Measurements from ENCODE around the gene MORN5.

The MORN5 gene

DNA sequence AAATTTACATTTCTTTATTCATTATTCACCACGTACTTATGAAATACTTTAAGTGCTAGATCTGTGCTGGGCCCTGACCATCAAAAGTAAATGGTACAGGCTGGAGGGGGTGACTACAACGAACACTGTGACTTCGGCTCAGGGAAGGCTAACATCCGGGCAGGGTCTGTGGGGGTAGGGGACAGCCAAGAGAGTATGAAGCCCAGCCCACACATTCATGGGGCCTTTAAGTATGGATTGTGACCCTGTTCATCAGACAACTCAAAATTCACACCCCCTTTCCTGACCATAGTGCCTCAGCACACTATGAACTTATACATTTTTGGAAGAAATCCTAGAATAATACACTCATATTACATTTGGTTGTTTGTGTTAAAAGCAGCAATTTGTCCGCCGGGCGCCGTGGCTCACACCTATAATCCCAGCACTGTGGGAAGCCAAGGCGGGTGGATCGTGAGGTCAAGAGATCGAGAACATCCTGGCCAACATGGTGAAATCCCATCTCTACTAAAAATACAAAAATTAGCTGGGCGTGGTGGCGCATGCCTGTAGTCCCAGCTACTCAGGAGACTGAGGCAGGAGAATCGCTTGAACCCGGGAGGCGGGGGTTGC lies 33.3 kb downstream of the MORN5 start:
- no peak for TF ChIP-seq PAX5 (IDR thresholded peaks at IDR 0.05; ENCODE audit: insufficient read depth, low read length, severe bottlenecking)
- no peak for TF ChIP-seq SPI1 (IDR thresholded peaks at IDR 0.05; ENCODE audit: low read depth, low read length)
- no peak for DNase-seq (ENCODE audit: insufficient read length, low spot score)
- FAIRE-seq: no peak

DNA sequence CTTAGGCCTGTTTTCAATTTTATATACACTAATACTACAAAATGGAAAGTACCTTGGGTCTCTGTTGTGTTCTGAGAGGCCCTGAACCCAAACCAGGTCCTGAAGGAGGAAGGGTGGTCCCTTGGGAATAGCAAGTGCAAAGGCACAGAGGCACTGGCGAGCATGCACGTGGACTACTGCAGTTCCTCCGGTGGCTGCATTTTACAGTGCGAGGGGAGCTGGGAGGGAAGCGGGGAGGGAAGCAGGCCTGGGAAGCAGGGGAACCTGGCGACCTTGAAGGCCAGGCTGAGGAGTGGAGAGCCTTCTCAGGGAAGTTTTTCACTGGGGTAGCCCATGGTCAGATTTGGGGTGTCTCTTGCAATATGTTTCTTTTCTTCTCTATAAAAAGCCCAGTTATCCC lies 33.9 kb downstream of the MORN5 start:
- FAIRE-seq (no peak), DNase-seq (ENCODE audit: insufficient read length, low spot score) (no peak)
- TF ChIP-seq TAF1 (IDR thresholded peaks at IDR 0.05; ENCODE audit: low read depth, low read length) (no peak), POLR2A (IDR thresholded peaks at IDR 0.05; ENCODE audit: low read depth, low read length) (no peak), POLR2AphosphoS5 (IDR thresholded peaks at IDR 0.05; ENCODE audit: low read depth, low read length) (no peak), PAX5 (IDR thresholded peaks at IDR 0.05; ENCODE audit: insufficient read depth, low read length, severe bottlenecking) (no peak), SPI1 (IDR thresholded peaks at IDR 0.05; ENCODE audit: low read depth, low read length) (no peak), POU2F2 (IDR thresholded peaks at IDR 0.05; ENCODE audit: low read depth, low read length) (no peak)

DNA sequence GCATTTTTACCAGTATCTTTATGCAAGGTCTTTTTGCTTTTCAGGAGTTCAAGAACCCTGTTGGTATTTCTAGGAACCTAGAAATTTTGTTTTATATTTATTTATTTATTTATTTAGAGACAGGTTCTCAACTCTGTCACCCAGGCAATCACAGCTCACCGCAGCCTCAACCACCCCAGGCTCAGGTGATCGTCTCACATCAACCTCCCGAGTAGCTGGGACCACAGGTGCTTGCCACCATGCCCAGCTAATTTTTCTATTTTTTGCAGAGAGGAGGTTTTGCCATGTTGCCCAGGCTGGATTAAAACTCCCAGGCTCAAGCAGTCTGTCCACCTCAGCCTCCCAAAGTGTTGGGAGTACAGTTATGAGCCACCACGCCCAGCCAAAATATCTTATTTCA lies 36.2 kb downstream of the MORN5 start:
- no peak for TF ChIP-seq POLR2AphosphoS5 (IDR thresholded peaks at IDR 0.05; ENCODE audit: low read depth, low read length)
- TF ChIP-seq POU2F2 (IDR thresholded peaks at IDR 0.05; ENCODE audit: low read depth, low read length): no peak
- TF ChIP-seq PAX5 (IDR thresholded peaks at IDR 0.05; ENCODE audit: insufficient read depth, low read length, severe bottlenecking): no peak
- no peak for TF ChIP-seq POLR2A (IDR thresholded peaks at IDR 0.05; ENCODE audit: low read depth, low read length)
- no peak for TF ChIP-seq SPI1 (IDR thresholded peaks at IDR 0.05; ENCODE audit: low read depth, low read length)
- TF ChIP-seq TAF1 (IDR thresholded peaks at IDR 0.05; ENCODE audit: low read depth, low read length): no peak
- FAIRE-seq: no peak
- DNase-seq (ENCODE audit: insufficient read length, low spot score): no peak

GRCh38 chr9:122197426-122197825 lies 37.7 kb downstream of the MORN5 start:
- no peak for DNase-seq (ENCODE audit: insufficient read length, low spot score)
- FAIRE-seq: no peak
- no peak for TF ChIP-seq SPI1 (IDR thresholded peaks at IDR 0.05; ENCODE audit: low read depth, low read length)
- TF ChIP-seq TAF1 (IDR thresholded peaks at IDR 0.05; ENCODE audit: low read depth, low read length): no peak
- TF ChIP-seq POU2F2 (IDR thresholded peaks at IDR 0.05; ENCODE audit: low read depth, low read length): no peak
- no peak for TF ChIP-seq POLR2A (IDR thresholded peaks at IDR 0.05; ENCODE audit: low read depth, low read length)
- TF ChIP-seq PAX5 (IDR thresholded peaks at IDR 0.05; ENCODE audit: insufficient read depth, low read length, severe bottlenecking): no peak
- TF ChIP-seq POLR2AphosphoS5 (IDR thresholded peaks at IDR 0.05; ENCODE audit: low read depth, low read length): no peak

GRCh38 chr9:122197882-122198281 lies 38.2 kb downstream of the MORN5 start:
- FAIRE-seq (no peak), DNase-seq (ENCODE audit: insufficient read length, low spot score) (no peak)
- no peak for TF ChIP-seq SPI1 (IDR thresholded peaks at IDR 0.05; ENCODE audit: low read depth, low read length)
- no peak for TF ChIP-seq POLR2AphosphoS5 (IDR thresholded peaks at IDR 0.05; ENCODE audit: low read depth, low read length)
- TF ChIP-seq POU2F2 (IDR thresholded peaks at IDR 0.05; ENCODE audit: low read depth, low read length): no peak
- TF ChIP-seq POLR2A (IDR thresholded peaks at IDR 0.05; ENCODE audit: low read depth, low read length): no peak
- no peak for TF ChIP-seq TAF1 (IDR thresholded peaks at IDR 0.05; ENCODE audit: low read depth, low read length)
- no peak for TF ChIP-seq PAX5 (IDR thresholded peaks at IDR 0.05; ENCODE audit: insufficient read depth, low read length, severe bottlenecking)

DNA sequence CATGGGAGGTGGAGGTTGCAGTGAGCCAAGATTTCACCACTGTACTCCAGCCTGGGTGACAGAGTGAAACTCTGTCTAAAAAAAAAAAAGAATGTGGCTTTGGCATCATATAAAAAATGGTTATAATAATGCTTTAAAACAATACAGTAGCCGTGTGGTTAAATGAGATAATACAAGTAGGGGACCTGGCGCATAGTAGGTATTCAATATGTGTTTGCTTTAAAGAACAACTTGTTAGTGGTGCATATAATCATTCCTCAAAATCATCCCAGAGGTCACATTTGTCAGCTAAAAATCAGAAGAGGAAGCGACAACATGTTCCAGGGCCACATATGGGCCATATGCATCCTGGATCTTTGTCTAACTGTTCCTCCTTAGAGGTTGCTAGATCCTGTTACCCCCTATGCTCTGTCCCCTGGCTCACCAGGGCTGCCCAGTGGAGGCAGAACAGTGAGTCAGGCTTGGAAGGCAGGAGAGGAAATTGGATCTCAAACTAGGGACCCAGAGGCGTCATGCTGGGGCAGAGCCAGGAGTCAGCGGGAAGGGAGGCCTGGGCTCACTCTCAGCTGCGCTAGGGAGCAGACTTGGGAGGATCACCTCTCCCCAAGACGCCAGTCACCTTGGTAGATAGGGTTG lies 41.4 kb downstream of the MORN5 start:
- DNase-seq (ENCODE audit: insufficient read length, low spot score) (no peak), FAIRE-seq (no peak)
- TF ChIP-seq POU2F2 (IDR thresholded peaks at IDR 0.05; ENCODE audit: low read depth, low read length) (no peak), POLR2AphosphoS5 (IDR thresholded peaks at IDR 0.05; ENCODE audit: low read depth, low read length) (no peak)

- TF ChIP-seq POLR2A (IDR thresholded peaks at IDR 0.05; ENCODE audit: low read depth, low read length) (no peak), POLR2AphosphoS5 (IDR thresholded peaks at IDR 0.05; ENCODE audit: low read depth, low read length) (no peak), SPI1 (IDR thresholded peaks at IDR 0.05; ENCODE audit: low read depth, low read length) (no peak), PAX5 (IDR thresholded peaks at IDR 0.05; ENCODE audit: insufficient read depth, low read length, severe bottlenecking) (no peak), TAF1 (IDR thresholded peaks at IDR 0.05; ENCODE audit: low read depth, low read length) (no peak), POU2F2 (IDR thresholded peaks at IDR 0.05; ENCODE audit: low read depth, low read length) (no peak)
- FAIRE-seq (no peak), DNase-seq (ENCODE audit: insufficient read length, low spot score) (no peak)
Observed at GRCh38 chr9:122201641-122202040, 41.9 kb downstream of the MORN5 start.

GRCh38 chr9:122202111-122202510 lies 42.4 kb downstream of the MORN5 start:
- no peak for TF ChIP-seq SPI1 (IDR thresholded peaks at IDR 0.05; ENCODE audit: low read depth, low read length)
- FAIRE-seq: no peak
- no peak for DNase-seq (ENCODE audit: insufficient read length, low spot score)

DNA sequence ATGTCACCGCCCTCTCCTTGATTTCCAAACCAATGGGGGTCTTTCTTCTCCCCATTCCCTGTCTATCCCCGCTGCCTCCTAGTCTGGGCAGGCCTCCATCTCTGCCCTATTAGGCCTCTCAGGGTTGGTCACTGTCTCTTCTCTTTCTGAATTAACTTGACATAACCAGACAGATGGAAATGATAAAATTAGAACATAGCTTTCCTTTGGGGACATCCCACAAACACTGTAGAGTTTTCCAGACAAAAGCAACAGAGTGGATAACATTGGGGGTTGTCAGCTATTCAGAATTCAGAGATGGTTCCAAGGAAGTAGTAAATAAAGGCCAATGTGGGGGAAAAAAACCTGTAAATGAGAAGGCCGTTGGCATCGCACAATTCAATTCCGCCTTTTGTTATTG lies 44.3 kb downstream of the MORN5 start:
- FAIRE-seq: no peak
- TF ChIP-seq POLR2AphosphoS5 (IDR thresholded peaks at IDR 0.05; ENCODE audit: low read depth, low read length): no peak
- no peak for TF ChIP-seq POLR2A (IDR thresholded peaks at IDR 0.05; ENCODE audit: low read depth, low read length)
- TF ChIP-seq POU2F2 (IDR thresholded peaks at IDR 0.05; ENCODE audit: low read depth, low read length): no peak
- TF ChIP-seq SPI1 (IDR thresholded peaks at IDR 0.05; ENCODE audit: low read depth, low read length): no peak

DNA sequence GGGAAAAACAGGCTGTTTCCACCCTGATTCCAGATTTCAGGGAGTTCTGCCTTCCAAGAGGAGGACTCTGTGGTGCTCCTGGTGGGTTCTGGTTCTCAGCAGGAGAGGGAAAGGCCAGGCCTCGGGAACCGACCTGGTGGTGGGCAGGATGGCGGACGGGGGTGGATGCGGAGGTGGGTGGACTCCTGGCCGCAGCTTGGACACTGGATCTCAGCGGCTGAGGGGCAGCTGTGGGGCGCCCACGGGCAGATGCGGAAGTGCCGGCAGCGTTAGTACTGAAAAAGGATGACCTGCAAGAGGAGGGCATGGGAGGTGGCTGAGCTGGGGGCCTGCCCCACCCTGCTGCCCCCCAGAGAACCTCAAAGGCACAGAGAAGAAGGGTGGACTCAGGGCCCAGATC lies 44.8 kb downstream of the MORN5 start:
- no peak for DNase-seq (ENCODE audit: insufficient read length, low spot score)
- no peak for TF ChIP-seq PAX5 (IDR thresholded peaks at IDR 0.05; ENCODE audit: insufficient read depth, low read length, severe bottlenecking)
- no peak for TF ChIP-seq SPI1 (IDR thresholded peaks at IDR 0.05; ENCODE audit: low read depth, low read length)
- TF ChIP-seq POU2F2 (IDR thresholded peaks at IDR 0.05; ENCODE audit: low read depth, low read length): no peak
- no peak for TF ChIP-seq POLR2A (IDR thresholded peaks at IDR 0.05; ENCODE audit: low read depth, low read length)
- no peak for TF ChIP-seq POLR2AphosphoS5 (IDR thresholded peaks at IDR 0.05; ENCODE audit: low read depth, low read length)
- TF ChIP-seq TAF1 (IDR thresholded peaks at IDR 0.05; ENCODE audit: low read depth, low read length): no peak
- no peak for FAIRE-seq

More for the DNA sequence above, 44.3 kb downstream of the MORN5 start:
- no peak for DNase-seq (ENCODE audit: insufficient read length, low spot score)

Data from GM12891 (cell line).